Loucy (cell line): ENCODE measurements around the gene ENO4.

Source experiments
- EZH2phosphoT487 ChIP-seq: fragments of 200-600 bp; IDR thresholded peaks from 2 replicates; pipeline ENCODE4 v1.6.1; 2018; ENCODE audit warnings: antibody characterized with exemption, mild to moderate bottlenecking, moderate library complexity, borderline replicate concordance
- TF ChIP-seq, protein P1 (sequence below): fragments of 200-600 bp; sonication (generic); conservative IDR thresholded peaks from 2 replicates; pipeline ENCODE4 v1.5.1; 2014; ENCODE audit warnings: mild to moderate bottlenecking, antibody characterized with exemption, low read length

DNA sequence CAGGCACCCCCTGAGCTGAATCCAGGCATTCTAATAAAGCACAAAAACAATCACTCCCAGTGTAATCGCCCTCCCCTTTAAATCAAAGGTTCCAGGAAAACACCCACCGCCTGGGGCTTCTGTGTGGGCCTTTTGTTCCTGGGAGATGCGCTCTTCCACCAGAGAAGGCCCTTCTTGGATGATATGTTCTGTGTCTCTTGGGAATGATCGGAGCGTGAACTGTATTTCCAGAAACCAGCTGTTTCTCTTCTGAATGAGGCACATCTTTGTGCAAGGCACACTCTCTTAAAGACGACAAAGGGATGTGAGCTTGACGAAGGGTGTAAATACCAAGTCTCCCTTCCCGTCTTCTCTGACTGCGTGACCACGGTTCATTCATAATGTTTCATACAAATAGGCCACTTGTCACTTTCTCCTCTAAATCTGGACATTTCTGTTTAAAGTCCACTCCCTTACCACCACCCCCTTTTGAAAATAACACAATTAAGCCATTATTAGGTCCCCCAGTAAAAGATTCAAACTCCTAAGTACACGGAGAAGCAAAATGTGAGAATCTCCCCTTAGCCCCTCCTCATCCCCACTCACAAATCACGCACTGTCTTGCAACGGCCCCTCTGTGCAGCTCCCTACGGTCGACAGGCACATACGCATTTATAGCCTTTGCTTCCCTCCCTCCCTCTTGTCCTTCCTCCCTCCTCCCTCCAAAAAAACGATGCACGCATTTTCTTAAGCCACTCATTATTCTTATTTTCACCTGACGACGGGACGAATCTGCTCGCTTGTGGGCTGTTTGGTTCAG lies 45.6 kb upstream of the ENO4 start:
- TF ChIP-seq, protein P1, sequence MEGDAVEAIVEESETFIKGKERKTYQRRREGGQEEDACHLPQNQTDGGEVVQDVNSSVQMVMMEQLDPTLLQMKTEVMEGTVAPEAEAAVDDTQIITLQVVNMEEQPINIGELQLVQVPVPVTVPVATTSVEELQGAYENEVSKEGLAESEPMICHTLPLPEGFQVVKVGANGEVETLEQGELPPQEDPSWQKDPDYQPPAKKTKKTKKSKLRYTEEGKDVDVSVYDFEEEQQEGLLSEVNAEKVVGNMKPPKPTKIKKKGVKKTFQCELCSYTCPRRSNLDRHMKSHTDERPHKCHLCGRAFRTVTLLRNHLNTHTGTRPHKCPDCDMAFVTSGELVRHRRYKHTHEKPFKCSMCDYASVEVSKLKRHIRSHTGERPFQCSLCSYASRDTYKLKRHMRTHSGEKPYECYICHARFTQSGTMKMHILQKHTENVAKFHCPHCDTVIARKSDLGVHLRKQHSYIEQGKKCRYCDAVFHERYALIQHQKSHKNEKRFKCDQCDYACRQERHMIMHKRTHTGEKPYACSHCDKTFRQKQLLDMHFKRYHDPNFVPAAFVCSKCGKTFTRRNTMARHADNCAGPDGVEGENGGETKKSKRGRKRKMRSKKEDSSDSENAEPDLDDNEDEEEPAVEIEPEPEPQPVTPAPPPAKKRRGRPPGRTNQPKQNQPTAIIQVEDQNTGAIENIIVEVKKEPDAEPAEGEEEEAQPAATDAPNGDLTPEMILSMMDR: no peak
- no peak for TF ChIP-seq EZH2phosphoT487
